ENCODE data around the gene PI4K2A. TPM values are rescaled to one million over a fixed set of nuclear protein-coding genes. Genes with fewer than 3 reads are reported as not detected.

The PI4K2A gene
- total RNA-seq, 1 donor from 2014 or later, result 5.2 TPM

DNA sequence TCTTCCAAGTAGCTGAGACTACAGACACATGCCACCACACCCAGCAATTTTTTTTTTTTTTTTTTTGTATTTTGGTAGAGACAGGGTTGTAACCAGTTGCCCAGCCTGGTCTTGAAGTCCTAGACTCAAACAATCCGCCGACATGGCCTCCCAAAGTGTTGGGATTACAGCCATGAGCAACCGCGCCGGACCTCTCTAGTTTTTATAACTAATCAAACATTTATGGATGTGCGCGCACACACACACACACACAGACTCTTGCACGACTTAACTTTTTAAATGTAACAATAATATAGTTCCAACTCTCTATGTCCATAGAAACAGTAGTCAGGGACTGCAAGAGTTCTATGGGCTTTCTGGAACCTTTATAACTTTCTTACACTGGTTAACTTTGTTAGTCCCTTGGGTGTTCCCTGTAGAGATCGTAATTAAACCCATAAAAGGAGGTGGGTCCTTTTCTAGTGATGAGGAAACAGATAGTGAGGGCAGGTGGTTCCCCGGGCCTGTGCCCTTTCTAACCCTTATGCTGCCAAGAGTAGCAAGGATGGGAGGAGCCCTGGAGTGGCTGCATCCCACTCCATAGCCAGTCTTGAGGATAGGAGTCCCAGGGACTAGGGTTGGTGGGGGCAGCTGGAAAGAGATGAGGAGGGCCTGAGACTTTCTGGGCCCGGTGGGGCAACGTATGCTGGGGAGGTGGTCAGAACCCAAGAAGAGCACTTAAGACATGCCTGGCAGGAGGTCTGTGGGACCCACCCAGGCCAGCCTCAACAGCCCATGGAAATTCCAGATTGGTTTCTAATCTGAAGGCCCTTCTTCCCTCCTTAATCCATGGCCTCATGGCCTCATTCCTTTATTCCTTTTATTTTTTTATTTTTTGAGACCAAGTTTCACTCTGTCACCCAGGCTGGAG, 81.7 kb downstream of the PI4K2A start:
- peaks cover 0 to 5% (median 0%) of the 10 kb centered on the region in 3 donors for H3K36me3 ChIP-seq (ENCODE audit: control insufficient read depth in 3 of 3, insufficient read depth in 3 of 3, low read length in 3 of 3)
- no peak overlapping the region for H3K4me3 ChIP-seq (ENCODE audit: low read length in 3 of 3)
- H3K9me3 ChIP-seq (ENCODE audit: control insufficient read depth in 3 of 3, low read length in 3 of 3), result no peaks in the 10 kb centered on the region
- no peak overlapping the region for H3K27ac ChIP-seq (ENCODE audit: low read depth, low read length)
- H3K9ac ChIP-seq (ENCODE audit: low read depth in 1 of 3, low read length in 3 of 3), result no peak overlapping the region
- H3K27me3 ChIP-seq (ENCODE audit: control insufficient read depth in 3 of 3, insufficient read depth in 3 of 3, low read length in 3 of 3), result peaks cover 0 to 2% (median 0%) of the 10 kb centered on the region in 3 donors
- peaks cover 13 to 16% (median 15%) of the 10 kb centered on the region in 3 donors for H3K4me1 ChIP-seq (ENCODE audit: control insufficient read depth in 3 of 3, insufficient read depth in 3 of 3, low read length in 3 of 3)

DNA sequence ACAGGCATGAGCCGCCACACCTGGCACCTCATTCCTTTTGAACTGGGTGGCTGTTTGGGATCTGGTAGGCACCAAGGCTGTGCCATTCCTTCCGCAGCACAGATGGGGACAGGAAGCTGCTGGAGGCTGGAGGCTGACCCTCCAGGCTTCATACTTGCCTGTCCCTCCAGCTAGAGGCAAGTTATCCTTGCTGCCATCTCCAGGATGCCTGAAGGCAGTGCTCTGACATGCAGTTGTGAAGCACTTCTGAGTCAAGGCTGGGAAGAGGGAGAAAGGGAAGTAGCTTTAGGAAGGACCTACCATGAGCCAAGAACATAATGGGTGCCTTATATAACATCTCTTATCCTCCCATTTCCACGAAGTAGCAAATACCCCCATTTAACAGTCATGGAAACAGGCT, 82.5 kb downstream of the PI4K2A start:
- Histone ChIP-seq H3K27ac (ENCODE audit: low read depth, low read length) (no peak overlapping the region), H3K4me3 (ENCODE audit: low read length in 3 of 3) (no peak overlapping the region), H3K9ac (ENCODE audit: low read depth in 1 of 3, low read length in 3 of 3) (no peak overlapping the region), H3K27me3 (ENCODE audit: control insufficient read depth in 3 of 3, insufficient read depth in 3 of 3, low read length in 3 of 3) (peaks cover 0 to 2% (median 0%) of the 10 kb centered on the region in 3 donors), H3K9me3 (ENCODE audit: control insufficient read depth in 3 of 3, low read length in 3 of 3) (no peaks in the 10 kb centered on the region), H3K4me1 (ENCODE audit: control insufficient read depth in 3 of 3, insufficient read depth in 3 of 3, low read length in 3 of 3) (peaks cover 13 to 15% (median 13%) of the 10 kb centered on the region in 3 donors), H3K36me3 (ENCODE audit: control insufficient read depth in 3 of 3, insufficient read depth in 3 of 3, low read length in 3 of 3) (peaks cover 0 to 5% (median 0%) of the 10 kb centered on the region in 3 donors)

- H3K9me3 ChIP-seq (ENCODE audit: control insufficient read depth in 3 of 3, low read length in 3 of 3), result no peaks in the 10 kb centered on the region
- no peak overlapping the region for H3K4me3 ChIP-seq (ENCODE audit: low read length in 3 of 3)
- H3K9ac ChIP-seq (ENCODE audit: low read depth in 1 of 3, low read length in 3 of 3), result no peak overlapping the region
- no peak overlapping the region for H3K27ac ChIP-seq (ENCODE audit: low read depth, low read length)
- peaks cover 3 to 4% (median 4%) of the 10 kb centered on the region in 3 donors for H3K4me1 ChIP-seq (ENCODE audit: control insufficient read depth in 3 of 3, insufficient read depth in 3 of 3, low read length in 3 of 3)
- peaks cover 0 to 2% (median 0%) of the 10 kb centered on the region in 3 donors for H3K27me3 ChIP-seq (ENCODE audit: control insufficient read depth in 3 of 3, insufficient read depth in 3 of 3, low read length in 3 of 3)
- H3K36me3 ChIP-seq (ENCODE audit: control insufficient read depth in 3 of 3, insufficient read depth in 3 of 3, low read length in 3 of 3), result no peaks in the 10 kb centered on the region
Measured at GRCh38 chr10:97724341-97724941, 84.0 kb downstream of the PI4K2A start.

Other genes with a start within 250 kb of the PI4K2A start
- 15.1 TPM for gene RRP12, start 239.3 kb upstream of the PI4K2A start, total RNA-seq
- 57.9 TPM for gene PGAM1, start 214.5 kb upstream of the PI4K2A start, total RNA-seq
- 27.1 TPM for gene EXOSC1, start 194.7 kb upstream of the PI4K2A start, total RNA-seq
- gene ZDHHC16, start 194.5 kb upstream of the PI4K2A start, total RNA-seq, result 32.4 TPM
- gene MMS19, start 142.2 kb upstream of the PI4K2A start, total RNA-seq, result 47.0 TPM
- gene UBTD1, start 141.7 kb upstream of the PI4K2A start, total RNA-seq, result 8.4 TPM
- 8.9 TPM for gene ANKRD2, start 67.9 kb upstream of the PI4K2A start, total RNA-seq
- gene HOGA1, start 56.3 kb upstream of the PI4K2A start, total RNA-seq, result 1.6 TPM
- gene C10orf62, start 51.0 kb upstream of the PI4K2A start, total RNA-seq, result under 0.01 TPM
- gene MORN4, start 7.2 kb upstream of the PI4K2A start, total RNA-seq, result 1.0 TPM
- 5.2 TPM for gene AVPI1, start 46.6 kb downstream of the PI4K2A start, total RNA-seq
- 17.2 TPM for gene MARVELD1, start 73.1 kb downstream of the PI4K2A start, total RNA-seq
- gene ZFYVE27, start 96.5 kb downstream of the PI4K2A start, total RNA-seq, result 8.4 TPM
- 1.6 TPM for gene SFRP5, start 131.3 kb downstream of the PI4K2A start, total RNA-seq
- gene GOLGA7B, start 209.2 kb downstream of the PI4K2A start, total RNA-seq, result not detected